Measurements from ENCODE around the gene RALGAPA2.

DNA sequence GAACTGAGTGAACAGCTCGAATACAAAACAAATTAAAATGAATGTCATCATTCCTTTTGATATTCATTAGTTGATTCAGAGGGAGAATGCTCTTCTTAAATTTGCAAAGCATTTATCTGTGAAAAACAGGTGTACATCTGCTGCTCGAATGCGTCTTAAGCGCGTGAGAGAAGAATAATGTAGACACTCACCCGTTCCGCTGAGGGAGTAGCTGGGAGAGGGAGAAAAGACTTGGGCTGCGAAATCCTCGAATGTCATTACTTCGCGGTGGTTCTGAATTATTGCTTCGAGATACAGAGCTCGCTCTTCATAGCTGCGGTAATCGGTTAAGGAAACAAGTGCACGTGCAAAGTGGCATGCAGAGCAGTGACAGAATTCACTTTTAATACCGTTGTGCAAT lies 300.6 kb downstream of the RALGAPA2 start:
- TF ChIP-seq EZH2phosphoT487 (IDR thresholded peaks at IDR 0.05; ENCODE audit: borderline replicate concordance, low read length) (no peak), EZH2 (IDR thresholded peaks at IDR 0.05; ENCODE audit: low read length, unreplicated experiment) (no peak)
- TF ChIP-seq, protein P1, sequence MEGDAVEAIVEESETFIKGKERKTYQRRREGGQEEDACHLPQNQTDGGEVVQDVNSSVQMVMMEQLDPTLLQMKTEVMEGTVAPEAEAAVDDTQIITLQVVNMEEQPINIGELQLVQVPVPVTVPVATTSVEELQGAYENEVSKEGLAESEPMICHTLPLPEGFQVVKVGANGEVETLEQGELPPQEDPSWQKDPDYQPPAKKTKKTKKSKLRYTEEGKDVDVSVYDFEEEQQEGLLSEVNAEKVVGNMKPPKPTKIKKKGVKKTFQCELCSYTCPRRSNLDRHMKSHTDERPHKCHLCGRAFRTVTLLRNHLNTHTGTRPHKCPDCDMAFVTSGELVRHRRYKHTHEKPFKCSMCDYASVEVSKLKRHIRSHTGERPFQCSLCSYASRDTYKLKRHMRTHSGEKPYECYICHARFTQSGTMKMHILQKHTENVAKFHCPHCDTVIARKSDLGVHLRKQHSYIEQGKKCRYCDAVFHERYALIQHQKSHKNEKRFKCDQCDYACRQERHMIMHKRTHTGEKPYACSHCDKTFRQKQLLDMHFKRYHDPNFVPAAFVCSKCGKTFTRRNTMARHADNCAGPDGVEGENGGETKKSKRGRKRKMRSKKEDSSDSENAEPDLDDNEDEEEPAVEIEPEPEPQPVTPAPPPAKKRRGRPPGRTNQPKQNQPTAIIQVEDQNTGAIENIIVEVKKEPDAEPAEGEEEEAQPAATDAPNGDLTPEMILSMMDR (conservative IDR thresholded peaks at IDR 0.05; ENCODE audit: low read depth, low read length) = no peak
